ENCODE measurements around the gene HPGD. TPM values are rescaled to one million over a fixed set of nuclear protein-coding genes. Genes with fewer than 3 reads are reported as not detected.
"Not testable (repeated sequence)": the region's sequence is repeated elsewhere in the genome, so short reads cannot be mapped to it uniquely, and the experiment has no call there.

HPGD gene
- total RNA-seq, 1 donor from 2014 or later, result 50.5 TPM

DNA sequence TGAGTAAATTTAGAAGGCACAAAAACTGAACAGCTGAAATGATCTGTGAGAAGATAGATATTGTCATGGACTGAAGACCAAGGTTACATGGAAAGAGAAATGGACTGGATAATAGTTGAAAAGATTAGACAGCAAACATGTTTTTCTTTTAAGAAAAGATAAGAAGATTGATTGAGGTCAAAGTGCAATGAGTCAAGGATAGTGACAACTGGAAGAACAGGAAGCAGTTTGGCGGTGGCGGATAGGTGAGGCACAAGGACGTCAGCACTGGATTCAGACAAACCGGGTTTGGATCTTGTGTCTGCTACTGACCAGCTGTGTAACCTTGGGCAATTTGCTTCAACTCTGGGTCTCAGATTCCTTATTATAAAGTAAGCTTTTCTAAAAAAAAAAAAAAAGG lies 2.0 kb upstream of the HPGD start:
- ATAC-seq, result peak; percentile 69

GRCh38 chr4:174523025-174523693 lies 871 bp upstream of the HPGD start:
- ATAC-seq, result no peak

DNA sequence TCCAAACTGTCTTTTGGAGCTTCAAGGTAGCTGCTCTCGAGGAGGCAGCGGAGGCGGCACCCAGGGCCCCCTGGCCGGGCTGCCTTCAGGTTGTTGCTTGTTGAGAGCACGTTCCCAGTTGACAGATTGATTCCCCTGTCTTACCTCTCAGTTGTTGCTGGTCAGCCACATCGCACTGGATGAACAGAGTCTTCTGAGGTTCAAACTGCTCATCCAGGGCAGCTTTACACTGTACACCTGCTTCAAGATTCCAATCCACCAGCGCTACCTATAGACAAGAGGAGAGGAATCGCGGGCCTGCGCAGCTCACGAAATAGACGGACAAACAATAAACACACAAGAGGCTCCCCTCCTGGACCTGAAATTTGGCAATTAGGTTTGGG lies 497 bp downstream of the HPGD start:
- ATAC-seq, result peak; percentile 77

GRCh38 chr4:174520660-174521059 lies 1.6 kb downstream of the HPGD start:
- ATAC-seq, result no peak

DNA sequence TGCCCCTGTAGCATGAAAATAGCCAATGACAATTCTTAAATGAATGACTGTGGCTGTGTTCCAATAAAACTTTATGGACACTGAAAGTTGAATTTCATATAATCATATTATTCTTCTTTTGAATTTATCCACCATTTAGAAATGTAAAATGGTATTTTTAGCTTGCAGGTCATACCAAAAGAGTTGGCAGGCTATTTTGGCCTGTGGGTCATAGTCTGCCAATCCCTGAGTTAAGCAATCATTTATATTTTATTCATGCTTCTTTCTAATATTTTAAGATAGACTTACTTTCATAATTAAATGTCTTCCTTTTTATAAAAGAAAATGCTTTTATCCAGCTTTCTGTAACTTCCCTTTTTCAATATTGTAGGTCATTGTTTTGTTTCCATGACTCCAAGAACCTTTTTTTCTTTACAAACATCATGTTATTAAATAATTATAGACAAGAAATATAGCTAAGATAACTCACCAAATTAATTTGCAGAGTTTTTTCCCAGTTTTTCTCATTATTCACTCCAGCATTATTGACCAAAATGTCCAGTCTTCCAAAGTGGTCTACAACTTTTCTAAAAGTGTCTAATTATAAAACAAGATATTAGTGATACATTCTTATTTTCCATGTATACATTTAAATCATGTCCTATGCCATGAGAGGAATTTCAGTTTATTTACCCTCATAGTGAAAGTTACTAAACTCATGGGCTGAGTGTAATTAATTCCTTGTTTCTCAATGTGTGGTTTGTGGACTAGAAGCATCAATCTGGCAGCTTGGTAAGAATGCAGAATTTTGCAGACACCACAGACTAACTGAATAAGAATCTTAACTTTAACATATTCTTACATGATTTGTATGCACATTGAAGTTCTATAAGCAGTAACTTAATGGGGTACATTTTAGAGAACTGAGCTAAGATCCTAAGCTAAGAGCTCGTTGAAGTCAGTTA lies 4.5 kb downstream of the HPGD start:
- ATAC-seq, result no peak

DNA sequence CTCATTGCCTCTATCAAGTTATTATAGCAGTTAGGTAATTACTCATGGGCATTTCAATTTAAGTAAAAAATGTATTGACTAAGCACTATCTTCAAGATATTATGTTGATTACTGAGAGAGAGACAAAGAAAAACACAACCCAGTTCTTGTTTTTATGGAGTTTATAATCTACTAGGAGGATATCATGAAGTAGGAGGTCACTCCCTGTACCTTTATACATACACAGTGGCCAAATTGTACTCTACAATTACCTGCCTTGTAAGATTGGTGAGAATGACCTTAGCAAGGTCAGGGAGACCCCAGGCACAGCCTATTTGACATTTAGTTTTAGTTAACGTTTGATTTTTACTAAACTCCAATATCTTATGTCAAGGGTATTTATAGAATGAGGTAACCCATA lies 5.5 kb downstream of the HPGD start:
- ATAC-seq, result no peak

GRCh38 chr4:174516345-174516744 lies 5.9 kb downstream of the HPGD start:
- ATAC-seq, result no peak

- ATAC-seq, result no peak
These were observed 9.5 kb downstream of the HPGD start for GRCh38 chr4:174512745-174513144.

DNA sequence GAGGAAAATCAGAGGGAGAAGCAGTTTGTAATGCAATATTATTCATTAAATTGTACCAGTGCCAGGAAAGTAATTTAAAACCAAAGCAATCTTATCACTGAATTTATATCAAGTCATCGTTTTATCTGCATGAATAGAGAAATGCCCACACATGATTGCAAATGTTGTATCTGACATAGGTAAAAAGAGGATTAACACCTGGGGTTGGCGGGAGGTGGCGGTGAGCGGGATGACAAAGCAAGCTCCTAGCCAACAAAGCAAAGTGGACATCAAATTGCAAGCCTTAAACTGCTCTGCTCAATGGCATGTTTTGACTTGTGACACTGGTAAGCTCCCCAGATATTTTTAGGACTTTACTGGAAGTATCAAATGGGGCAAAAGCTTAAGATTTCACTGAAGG lies 16.4 kb downstream of the HPGD start:
- no peak for ATAC-seq

- no peak for ATAC-seq
These were observed 17.3 kb downstream of the HPGD start for GRCh38 chr4:174505007-174505406.

DNA sequence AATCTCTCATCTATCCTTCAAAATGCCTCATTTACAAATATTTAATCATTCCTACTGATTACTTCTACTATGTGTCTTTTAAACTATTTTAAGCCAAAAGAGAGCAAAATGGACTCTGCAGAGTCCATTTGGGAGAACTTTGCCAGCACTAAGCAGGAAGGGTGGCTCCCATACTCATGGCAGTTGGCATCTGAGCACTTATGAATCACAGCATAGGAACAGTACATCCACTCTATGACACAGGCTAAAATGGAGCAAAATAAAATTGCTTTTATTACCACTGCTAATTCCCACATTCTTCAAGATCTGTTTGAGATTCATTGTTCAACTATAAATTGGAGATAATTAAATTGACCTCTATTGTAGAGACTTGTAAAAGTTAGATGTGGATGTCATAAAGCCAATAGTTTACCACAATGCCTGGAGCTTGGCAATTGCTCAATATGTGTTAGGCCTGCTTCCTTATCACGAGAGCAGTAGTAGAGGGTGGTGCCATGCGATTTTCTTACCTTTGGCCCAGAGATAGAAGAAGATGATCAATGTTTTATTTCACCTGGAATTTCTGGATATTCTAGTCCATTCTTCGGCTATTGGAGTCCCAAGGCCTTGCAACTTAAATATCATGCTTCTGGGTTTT lies 19.1 kb downstream of the HPGD start:
- peak; percentile 97 for ATAC-seq

DNA sequence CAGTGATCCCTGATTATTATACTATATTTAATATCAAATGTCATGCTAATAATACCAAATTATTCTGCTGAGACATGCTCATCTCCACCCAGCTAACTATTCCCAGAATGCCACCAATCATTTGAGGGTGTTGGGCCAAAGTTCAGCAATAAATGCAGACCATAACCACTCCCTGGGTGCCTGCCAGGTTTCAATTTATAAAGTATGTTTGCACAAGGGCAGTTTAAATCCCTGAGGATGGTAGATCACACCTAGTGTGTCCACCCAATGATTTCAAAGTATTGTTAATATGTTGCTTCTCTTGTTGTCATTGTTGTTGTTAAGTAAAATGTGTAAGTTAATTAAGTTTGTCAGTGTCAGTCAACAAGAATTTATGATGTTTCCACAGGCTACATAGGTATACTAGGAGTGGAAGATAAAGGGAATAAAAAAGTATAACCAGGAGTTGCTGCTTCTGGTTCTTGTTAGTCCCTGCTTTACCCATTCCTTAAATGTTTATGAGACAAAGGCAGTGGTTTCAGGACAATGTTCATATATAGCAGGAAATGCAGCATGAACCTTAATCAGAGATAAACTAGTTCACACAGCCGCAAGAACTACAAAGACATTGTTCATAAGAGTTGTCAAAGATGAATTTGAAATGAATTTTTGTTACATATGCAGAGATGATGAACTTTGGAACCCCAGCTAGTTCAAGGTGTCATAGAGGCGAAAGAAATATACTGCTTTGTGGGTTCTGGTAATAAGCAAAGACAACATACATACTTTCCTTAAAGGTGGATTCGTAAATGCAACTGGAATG lies 25.5 kb downstream of the HPGD start:
- no peak for ATAC-seq

GRCh38 chr4:174495626-174496025 lies 26.7 kb downstream of the HPGD start:
- no peak for ATAC-seq

- no peak for ATAC-seq
These were observed 27.6 kb downstream of the HPGD start for GRCh38 chr4:174494726-174495125.

DNA sequence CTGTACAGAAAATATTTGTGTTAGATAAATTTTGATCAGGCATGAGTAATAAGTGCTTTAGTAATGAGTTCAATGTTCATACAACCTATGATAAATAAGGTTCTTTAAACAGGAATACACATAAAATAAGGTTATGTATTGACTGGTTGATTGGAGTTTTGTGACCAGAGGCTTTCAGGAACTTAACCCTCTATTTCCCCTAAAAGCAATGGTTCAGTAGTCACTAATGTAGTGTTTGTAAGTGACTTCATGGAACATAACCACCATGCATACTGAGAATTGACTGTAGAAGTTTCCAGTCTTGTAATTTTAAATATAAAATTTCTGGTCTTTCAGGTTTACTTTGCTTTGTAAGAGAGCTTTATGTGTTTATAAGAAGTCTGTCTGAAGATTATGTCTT lies 28.1 kb downstream of the HPGD start:
- no peak for ATAC-seq

DNA sequence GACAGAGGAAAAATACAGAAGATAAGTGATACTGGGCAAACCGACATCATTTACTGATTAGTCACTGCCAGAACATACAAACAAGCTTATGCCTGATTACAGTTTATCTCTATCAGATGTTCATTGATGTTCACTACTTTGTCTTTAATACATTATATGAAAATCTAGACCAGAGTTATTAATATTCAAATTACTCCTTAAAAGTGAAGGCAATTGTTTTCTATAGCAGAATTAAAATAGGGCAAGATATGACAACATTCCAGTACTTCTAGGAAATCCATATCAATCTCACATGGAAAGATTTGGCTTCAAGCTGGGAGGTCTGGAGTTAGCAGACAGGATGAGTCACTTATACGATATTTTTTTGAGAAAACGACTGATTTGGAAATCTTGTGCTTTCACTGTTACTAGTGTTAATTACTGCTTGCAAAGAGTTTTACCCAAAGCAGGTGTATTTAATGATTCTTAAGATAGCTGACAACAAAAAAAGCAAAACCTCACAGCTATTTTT lies 31.8 kb downstream of the HPGD start:
- ATAC-seq, result no peak

GRCh38 chr4:174488368-174488767 lies 33.9 kb downstream of the HPGD start:
- ATAC-seq, result not testable (repeated sequence)

- ATAC-seq, result no peak
These were observed 37.3 kb downstream of the HPGD start for GRCh38 chr4:174485025-174485424.

DNA sequence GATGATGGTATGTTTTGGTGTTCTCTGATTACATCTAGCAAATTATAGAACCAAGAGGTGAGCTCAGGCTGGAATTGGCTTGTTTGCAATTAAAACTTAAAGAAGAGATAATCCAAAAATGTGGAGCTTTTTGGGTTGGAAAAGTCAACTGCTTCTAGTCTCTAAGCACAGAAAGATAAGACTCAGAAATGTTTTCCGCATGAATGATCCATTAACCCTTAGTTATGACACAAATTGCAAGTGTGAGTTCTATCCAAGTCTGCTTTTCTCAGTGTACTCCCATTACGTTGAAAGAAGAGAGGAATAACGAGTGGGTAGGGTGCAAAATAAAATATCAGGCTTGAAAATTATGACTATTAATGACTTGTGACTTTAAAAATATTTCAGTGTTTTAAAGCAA lies 38.5 kb downstream of the HPGD start:
- ATAC-seq, result no peak

DNA sequence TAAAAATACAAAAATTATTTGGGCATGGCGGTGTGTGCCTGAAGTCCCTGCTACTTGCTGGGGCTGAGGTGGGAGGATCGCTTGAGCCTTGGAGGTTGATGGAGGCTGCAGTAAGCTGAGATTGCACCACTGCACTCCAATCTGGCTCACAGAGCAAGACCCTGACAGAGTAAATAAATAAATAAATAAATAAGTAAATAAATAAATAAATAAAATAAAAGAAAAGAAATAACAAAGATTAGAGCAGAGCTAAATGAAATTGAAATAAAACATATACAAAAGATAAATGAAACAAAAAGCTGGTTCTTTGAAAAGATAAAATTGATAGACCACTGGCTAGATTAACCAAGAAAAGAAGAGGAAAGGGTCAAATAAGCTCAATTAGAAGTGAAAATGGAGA lies 43.1 kb downstream of the HPGD start:
- no peak for ATAC-seq

- no peak for ATAC-seq
These were observed 46.8 kb downstream of the HPGD start for GRCh38 chr4:174475528-174475927.

DNA sequence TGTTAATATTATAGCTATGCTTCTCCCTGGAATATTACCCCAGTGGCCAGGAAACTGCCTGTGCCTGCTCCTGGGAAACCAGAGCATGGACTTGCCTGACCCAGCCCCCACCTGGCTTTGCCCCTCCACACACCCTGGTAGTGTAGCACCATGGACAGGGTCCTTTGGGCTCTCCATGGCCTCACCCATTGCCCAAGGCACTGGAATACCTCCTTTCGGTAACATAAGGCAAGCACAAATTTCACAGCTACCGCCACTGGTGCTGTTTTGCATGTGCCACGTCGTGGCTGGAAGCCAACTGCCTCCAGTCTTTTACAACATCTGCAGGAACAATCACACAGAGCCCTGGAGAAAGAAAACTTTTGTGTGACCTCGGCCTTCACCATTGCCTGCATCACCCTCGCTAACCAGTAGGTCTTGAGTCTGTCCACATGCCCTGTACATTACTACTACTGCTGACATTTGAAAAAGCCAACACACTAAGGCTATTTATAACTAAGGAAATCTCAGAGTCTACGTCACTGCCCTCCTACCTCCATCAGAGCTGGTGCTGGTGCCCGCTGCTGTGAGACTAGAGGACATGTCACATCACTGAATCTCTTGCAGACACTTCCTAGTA lies 47.7 kb downstream of the HPGD start:
- no peak for ATAC-seq
